ENCODE results near the gene ZBTB7B.

GRCh38 chr1:155057104-155057503, 54.5 kb downstream of the ZBTB7B start:
- no peak for TF ChIP-seq CTCF (IDR thresholded peaks at IDR 0.05; ENCODE audit: low read depth, low read length)
- no peak for TF ChIP-seq EZH2phosphoT487 (IDR thresholded peaks at IDR 0.05; ENCODE audit: low read depth)
